CD4-positive, alpha-beta T cell treated with Interleukin-6 at 100 ng/mL for 8 hours (primary cell): ENCODE data around the gene MAST4.
"Not testable (repeated sequence)": the region's sequence is repeated elsewhere in the genome, so short reads cannot be mapped to it uniquely, and the experiment has no call there.

Source experiments
- DNase-seq: peaks from one replicate; pipeline ENCODE4 v3.0.0-alpha.2; 2020; ENCODE audit warnings: mixed read lengths, low spot score

Gene MAST4

GRCh38 chr5:67090040-67090439 lies 493.8 kb downstream of the MAST4 start:
- no peak for DNase-seq

- DNase-seq = no peak
Measured at GRCh38 chr5:67090593-67090992, 494.4 kb downstream of the MAST4 start.

GRCh38 chr5:67092535-67092934 lies 496.3 kb downstream of the MAST4 start:
- DNase-seq = no peak

GRCh38 chr5:67093279-67093678 lies 497.1 kb downstream of the MAST4 start:
- DNase-seq = no peak

GRCh38 chr5:67094476-67095300 lies 498.5 kb downstream of the MAST4 start:
- no peak for DNase-seq

GRCh38 chr5:67095346-67096171 lies 499.4 kb downstream of the MAST4 start:
- no peak for DNase-seq

GRCh38 chr5:67098656-67099055 lies 502.5 kb downstream of the MAST4 start:
- DNase-seq = no peak

- DNase-seq = no peak
Measured at GRCh38 chr5:67100301-67100700, 504.1 kb downstream of the MAST4 start.

GRCh38 chr5:67102708-67103107 lies 506.5 kb downstream of the MAST4 start:
- DNase-seq = no peak

- DNase-seq = no peak
Measured at GRCh38 chr5:67104859-67105258, 508.7 kb downstream of the MAST4 start.

- DNase-seq = no peak
Measured at GRCh38 chr5:67105270-67105669, 509.1 kb downstream of the MAST4 start.

GRCh38 chr5:67106626-67107342 lies 510.6 kb downstream of the MAST4 start:
- no peak for DNase-seq

GRCh38 chr5:67111779-67112178 lies 515.6 kb downstream of the MAST4 start:
- DNase-seq = no peak

GRCh38 chr5:67115246-67115645 lies 519.1 kb downstream of the MAST4 start:
- DNase-seq = no peak

- DNase-seq = no peak
Measured at GRCh38 chr5:67115817-67116216, 519.6 kb downstream of the MAST4 start.

GRCh38 chr5:67118050-67118620 lies 521.9 kb downstream of the MAST4 start:
- no peak for DNase-seq

- DNase-seq = no peak
Measured at GRCh38 chr5:67119010-67119409, 522.8 kb downstream of the MAST4 start.

GRCh38 chr5:67120032-67120431 lies 523.8 kb downstream of the MAST4 start:
- DNase-seq = no peak

GRCh38 chr5:67123819-67124218 lies 527.6 kb downstream of the MAST4 start:
- DNase-seq = no peak

GRCh38 chr5:67124556-67124955 lies 528.4 kb downstream of the MAST4 start:
- DNase-seq = no peak

GRCh38 chr5:67127347-67127895 lies 531.2 kb downstream of the MAST4 start:
- not testable (repeated sequence) for DNase-seq

GRCh38 chr5:67129768-67130167 lies 533.6 kb downstream of the MAST4 start:
- no peak for DNase-seq
